NCI-H748 treated with DMSO at 0.1 percent for 48 hours (cell line): ENCODE results near the gene MEI1.
"Not testable (repeated sequence)": the region's sequence is repeated elsewhere in the genome, so short reads cannot be mapped to it uniquely, and the experiment has no call there.

Experiments used
- DNase-seq: peaks from one replicate; lab custom pipeline; 2025; lab: John Stamatoyannopoulos, UW

Gene MEI1

GRCh38 chr22:41683052-41683451 is 16.3 kb upstream of the MEI1 start:
- no peak for DNase-seq

GRCh38 chr22:41683616-41684015 is 15.7 kb upstream of the MEI1 start:
- DNase-seq: no peak

GRCh38 chr22:41684194-41684593 is 15.1 kb upstream of the MEI1 start:
- no peak for DNase-seq

GRCh38 chr22:41686890-41687289 is 12.4 kb upstream of the MEI1 start:
- not testable (repeated sequence) for DNase-seq

- no peak for DNase-seq
Measured at GRCh38 chr22:41687901-41688364, 11.4 kb upstream of the MEI1 start.

- peak; percentile 78 for DNase-seq
Measured at GRCh38 chr22:41688365-41689211, 10.7 kb upstream of the MEI1 start, which contains the start of gene SNU13. Gene SNU13 (minus strand): TSS chr22:41688867. CDS start chr22:41688796, 71 bp downstream.

GRCh38 chr22:41690476-41690875 is 8.8 kb upstream of the MEI1 start:
- DNase-seq: no peak

- DNase-seq: no peak
Measured at GRCh38 chr22:41695211-41695610, 4.1 kb upstream of the MEI1 start.

GRCh38 chr22:41696703-41697102 is 2.6 kb upstream of the MEI1 start:
- DNase-seq: no peak

- peak; percentile 72 for DNase-seq
Measured at GRCh38 chr22:41697126-41697775, 2.1 kb upstream of the MEI1 start.

GRCh38 chr22:41700108-41700364 is 733 bp downstream of the MEI1 start:
- no peak for DNase-seq

GRCh38 chr22:41702763-41703162 is 3.5 kb downstream of the MEI1 start:
- no peak for DNase-seq

GRCh38 chr22:41709341-41709740 is 10.0 kb downstream of the MEI1 start:
- no peak for DNase-seq

GRCh38 chr22:41713004-41713403 is 13.7 kb downstream of the MEI1 start:
- no peak for DNase-seq

GRCh38 chr22:41722496-41722895 is 23.2 kb downstream of the MEI1 start:
- DNase-seq: no peak

- DNase-seq: no peak
Measured at GRCh38 chr22:41725510-41726110, 26.3 kb downstream of the MEI1 start.

- no peak for DNase-seq
Measured at GRCh38 chr22:41731609-41732008, 32.3 kb downstream of the MEI1 start.

- no peak for DNase-seq
Measured at GRCh38 chr22:41732096-41732772, 32.9 kb downstream of the MEI1 start.

GRCh38 chr22:41733241-41733640 is 33.9 kb downstream of the MEI1 start:
- not testable (repeated sequence) for DNase-seq

GRCh38 chr22:41739576-41739975 is 40.3 kb downstream of the MEI1 start:
- DNase-seq: no peak

GRCh38 chr22:41742918-41743317 is 43.6 kb downstream of the MEI1 start:
- no peak for DNase-seq

GRCh38 chr22:41745968-41746367 is 46.7 kb downstream of the MEI1 start:
- DNase-seq: no peak
